GM13977 (cell line): Measurements from ENCODE around the gene CLIP4.
"Not testable (repeated sequence)": the region's sequence is repeated elsewhere in the genome, so short reads cannot be mapped to it uniquely, and the experiment has no call there.

Source experiments
- DNase-seq: peaks from one replicate; pipeline ENCODE4 v3.0.0; 2012; ENCODE audit warnings: low spot score
- in situ Hi-C: fragments of 300-500 bp; cut with MboI; formaldehyde crosslinking; loops from one replicate; pipeline ENCODE4 v1.12.0; 2022; ENCODE audit warnings: low sequenced_read_pairs, low pct_unique_long_range_greater_than_20kb, mixed read lengths, inconsistent platforms; ENCODE audit not compliant: unreplicated experiment
- TF ChIP-seq, protein P1 (sequence below): IDR thresholded peaks from 2 replicates; pipeline ENCODE4 v1.5.1; 2012; ENCODE audit warnings: mild to moderate bottlenecking, control low read depth; ENCODE audit not compliant: insufficient read depth; ENCODE audit errors: extremely low read depth, missing control alignments

The CLIP4 gene

DNA sequence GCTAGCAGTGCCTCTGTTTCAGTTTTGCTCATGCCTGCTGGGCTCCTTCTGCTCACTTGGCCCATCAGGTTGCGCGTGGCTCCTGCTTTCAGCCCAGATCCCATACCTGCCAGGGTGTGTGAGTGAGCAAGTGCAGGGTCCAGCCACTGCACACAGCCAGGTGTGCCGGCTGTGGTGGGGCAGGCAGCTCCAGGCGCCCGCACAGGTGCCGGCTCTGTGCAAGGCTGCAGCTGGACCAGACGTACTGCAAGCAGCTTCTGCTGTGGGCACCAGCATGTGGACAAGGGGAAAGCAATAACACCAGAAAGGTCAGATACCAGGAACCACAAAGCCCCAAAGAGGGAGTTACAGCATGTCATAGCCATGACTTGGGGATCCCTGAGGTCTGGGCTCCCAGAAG lies 35.3 kb upstream of the CLIP4 start:
- no peak for DNase-seq
- TF ChIP-seq, protein P1, sequence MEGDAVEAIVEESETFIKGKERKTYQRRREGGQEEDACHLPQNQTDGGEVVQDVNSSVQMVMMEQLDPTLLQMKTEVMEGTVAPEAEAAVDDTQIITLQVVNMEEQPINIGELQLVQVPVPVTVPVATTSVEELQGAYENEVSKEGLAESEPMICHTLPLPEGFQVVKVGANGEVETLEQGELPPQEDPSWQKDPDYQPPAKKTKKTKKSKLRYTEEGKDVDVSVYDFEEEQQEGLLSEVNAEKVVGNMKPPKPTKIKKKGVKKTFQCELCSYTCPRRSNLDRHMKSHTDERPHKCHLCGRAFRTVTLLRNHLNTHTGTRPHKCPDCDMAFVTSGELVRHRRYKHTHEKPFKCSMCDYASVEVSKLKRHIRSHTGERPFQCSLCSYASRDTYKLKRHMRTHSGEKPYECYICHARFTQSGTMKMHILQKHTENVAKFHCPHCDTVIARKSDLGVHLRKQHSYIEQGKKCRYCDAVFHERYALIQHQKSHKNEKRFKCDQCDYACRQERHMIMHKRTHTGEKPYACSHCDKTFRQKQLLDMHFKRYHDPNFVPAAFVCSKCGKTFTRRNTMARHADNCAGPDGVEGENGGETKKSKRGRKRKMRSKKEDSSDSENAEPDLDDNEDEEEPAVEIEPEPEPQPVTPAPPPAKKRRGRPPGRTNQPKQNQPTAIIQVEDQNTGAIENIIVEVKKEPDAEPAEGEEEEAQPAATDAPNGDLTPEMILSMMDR, result no peak
- in situ Hi-C loops, result no loop called here

DNA sequence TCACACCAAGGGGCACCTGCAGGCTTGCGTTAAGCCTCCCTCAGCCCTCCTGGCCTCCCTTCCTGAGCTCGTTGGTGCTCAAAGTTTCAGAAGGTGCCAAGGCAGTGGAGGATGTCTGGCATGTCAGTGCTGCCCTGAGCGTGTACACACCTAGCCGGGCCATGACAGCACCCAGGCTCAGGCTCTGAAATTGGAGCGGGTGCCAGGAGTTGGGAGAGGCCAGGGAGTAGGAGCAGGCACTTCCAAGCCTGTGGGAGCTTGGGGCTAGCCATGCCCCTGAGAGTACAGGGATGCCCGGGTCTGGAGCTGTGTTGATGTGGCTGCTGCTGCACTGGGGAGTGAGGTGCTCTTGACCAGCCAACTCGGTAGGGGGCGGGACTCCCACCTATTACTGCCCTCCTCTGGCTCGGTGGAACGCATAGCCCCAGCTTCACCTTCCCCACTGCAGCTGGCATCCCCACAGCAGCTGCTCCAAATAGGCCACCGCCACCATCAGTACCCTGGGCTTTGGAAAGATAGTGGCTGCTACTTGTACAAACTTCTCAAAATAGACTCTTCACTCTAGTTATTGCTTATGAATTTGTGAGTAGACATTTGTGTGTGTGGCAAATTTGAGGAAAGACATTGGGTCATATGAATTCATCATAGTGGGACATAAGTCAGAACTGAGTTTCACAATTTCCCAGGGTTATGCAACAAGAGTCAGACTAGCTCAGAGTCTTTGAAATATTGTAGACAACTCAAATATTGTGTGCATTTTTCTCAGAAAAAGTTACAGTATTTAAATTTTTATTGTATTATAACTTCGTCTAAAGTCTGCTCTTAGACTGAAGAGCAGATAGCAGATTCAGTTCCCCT lies 34.1 kb upstream of the CLIP4 start:
- in situ Hi-C loops, result no loop called here
- DNase-seq, result no peak
- TF ChIP-seq, protein P1, result no peak

DNA sequence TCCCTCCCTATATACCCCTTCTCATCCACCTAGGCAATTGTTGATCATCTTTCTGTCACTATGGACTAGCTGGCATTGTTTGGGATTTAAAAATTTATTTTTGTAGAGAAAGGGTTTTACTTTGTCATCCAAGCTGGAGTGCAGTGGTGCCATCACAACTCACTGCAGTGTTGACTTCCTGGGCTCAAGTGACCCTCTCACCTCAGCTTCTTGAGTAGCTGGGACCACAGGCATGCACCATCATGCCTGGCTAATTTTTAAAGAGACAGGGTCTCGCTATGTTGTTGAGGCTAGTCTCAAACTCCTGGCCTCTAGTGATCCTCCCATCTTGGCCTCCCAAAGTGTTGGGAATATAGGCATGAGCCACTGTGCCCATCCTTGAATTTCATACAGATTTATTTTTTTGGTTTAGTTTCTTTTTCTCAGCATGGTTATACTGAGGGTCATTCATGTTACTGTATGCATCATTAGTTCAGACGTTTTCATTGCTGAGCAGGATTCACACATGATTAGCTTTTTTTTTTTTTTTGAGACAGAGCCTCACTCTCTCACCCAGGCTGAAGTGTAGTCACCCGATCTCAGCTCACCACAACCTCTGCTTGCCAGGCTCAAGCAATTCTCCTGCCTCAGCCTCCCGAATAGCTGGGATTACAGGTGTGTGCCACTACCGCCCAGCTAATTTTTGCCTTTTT lies 32.3 kb upstream of the CLIP4 start:
- DNase-seq, result peak; percentile 59
- in situ Hi-C loops, result no loop called here
- TF ChIP-seq, protein P1, result no peak

DNA sequence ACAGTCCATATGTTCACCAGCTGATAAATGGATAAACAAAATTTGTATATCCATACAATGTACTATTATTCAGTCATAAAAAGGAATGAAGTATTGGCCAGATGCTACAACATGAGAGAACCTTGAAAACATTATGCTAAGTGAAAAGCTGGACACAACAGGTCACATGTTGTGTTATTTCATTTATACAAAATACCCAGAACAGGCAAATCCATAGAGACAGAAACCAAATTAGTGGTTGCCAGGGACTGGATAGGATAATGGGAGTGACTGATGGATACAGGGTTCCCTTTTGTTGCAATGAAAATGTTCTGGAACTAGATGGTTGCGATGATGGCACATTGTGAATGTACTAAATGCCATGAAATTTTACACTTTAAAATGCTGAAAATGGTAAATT lies 30.7 kb upstream of the CLIP4 start:
- TF ChIP-seq, protein P1, result no peak
- in situ Hi-C loops, result no loop called here
- no peak for DNase-seq

DNA sequence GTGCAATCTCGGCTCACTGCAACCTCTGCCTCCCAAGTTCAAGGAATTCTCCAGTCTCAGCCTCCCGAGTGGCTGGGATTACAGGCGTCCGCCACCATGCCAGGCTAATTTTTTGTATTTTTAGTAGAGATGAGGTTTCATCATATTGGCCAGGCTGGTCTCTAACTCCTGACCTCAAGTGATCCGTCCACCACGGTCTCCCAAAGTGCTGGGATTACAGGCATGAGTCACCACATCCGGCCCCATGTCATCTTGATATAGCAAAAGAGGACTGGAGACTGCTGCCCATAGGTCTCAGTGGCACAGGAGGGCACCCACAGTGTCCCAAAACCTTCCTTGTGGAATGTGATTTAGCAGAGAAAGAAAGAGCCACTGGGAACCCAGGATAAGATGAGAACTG lies 24.9 kb upstream of the CLIP4 start:
- DNase-seq, in situ Hi-C loops: not testable (repeated sequence)

DNA sequence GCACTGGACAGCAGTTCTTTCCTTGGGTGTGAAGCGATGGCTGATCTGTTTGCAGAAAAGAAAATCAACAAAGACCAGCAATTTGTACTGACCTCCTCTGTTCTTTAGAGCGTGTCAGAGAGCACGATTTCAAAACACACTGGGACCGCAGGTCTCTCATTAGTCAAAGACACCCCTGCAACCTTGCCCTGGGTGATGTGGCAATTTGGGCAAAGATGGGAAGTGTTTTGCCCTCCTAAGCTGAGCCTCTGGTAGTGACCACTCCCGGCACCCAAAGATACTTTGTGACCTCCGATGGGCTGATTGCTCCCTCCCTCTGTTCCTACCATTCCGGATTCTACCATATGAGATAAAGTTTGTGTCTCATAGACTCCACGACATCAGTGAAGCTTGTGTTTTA lies 18.2 kb upstream of the CLIP4 start:
- TF ChIP-seq, protein P1, result no peak
- DNase-seq, result no peak
- in situ Hi-C loops, result no loop called here

DNA sequence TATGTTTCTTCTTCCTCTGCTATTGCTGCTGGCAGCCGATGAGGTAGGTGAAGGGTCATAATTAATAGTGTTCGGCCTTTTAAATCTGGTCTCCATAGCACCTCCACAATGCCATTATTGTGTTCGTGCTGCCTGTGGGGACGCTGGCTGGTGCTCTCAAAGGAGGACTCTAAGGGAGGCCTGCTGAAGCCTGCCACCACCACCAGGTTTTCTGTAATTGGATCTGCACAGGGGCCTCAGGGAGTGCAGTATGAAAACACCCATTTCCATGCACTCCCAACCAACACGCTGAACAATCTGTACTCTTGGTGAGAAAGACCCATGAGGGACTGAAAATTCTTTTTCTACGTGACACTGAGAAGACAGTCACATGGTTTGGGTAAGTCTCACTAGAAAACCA lies 17.6 kb upstream of the CLIP4 start:
- in situ Hi-C loops, result no loop called here
- DNase-seq, result no peak
- TF ChIP-seq, protein P1, result no peak
